Fibroblast of villous mesenchyme (primary cell): ENCODE measurements around the gene SPRY4. TPM values are rescaled to one million over a fixed set of nuclear protein-coding genes. Genes with fewer than 3 reads are reported as not detected.
"Not testable (repeated sequence)": the region's sequence is repeated elsewhere in the genome, so short reads cannot be mapped to it uniquely, and the experiment has no call there.

Experiments used
- DNase-seq: peaks from one replicate; pipeline ENCODE4 v3.0.0-alpha.2; 2010; ENCODE audit warnings: low read depth
- H3K4me3 ChIP-seq: 2 replicates; pipeline ENCODE4 v1.5.1; 2011; ENCODE audit warnings: low read depth, mild to moderate bottlenecking, low read length
- total RNA-seq: library from RNA; depleted of rRNA; stranded (reverse); fragments of >200 nt; gene quantifications from 2 replicates; pipeline ENCODE4 v1.2.3, GENCODE V29; 2012
- TF ChIP-seq, protein P1 (sequence below): IDR thresholded peaks from 2 replicates; pipeline ENCODE4 v1.5.1; 2012; ENCODE audit warnings: low read depth, mild to moderate bottlenecking, low read length; ENCODE audit not compliant: insufficient read depth

The SPRY4 gene
- total RNA-seq, 1 donor: 22.9 TPM

DNA sequence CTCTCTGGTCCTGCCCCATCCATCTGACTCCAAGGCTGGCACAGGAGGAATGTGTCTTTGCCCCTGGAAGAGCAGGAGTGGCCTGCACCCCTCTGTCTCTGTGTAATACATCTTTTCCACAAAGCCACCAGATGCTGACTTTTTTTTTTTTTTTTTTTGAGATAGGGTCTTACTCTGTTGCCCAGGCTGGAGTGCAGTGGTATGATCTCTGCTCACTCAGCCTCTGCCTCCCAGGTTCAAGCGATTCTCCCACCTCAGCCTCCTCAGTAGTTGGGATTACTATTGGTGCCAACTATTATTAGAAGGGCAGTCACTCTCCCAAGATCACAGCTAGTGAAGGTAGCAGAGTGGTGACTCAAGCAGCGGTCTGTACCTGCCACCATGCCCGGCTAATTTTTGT lies 19.6 kb downstream of the SPRY4 start:
- TF ChIP-seq, protein P1, sequence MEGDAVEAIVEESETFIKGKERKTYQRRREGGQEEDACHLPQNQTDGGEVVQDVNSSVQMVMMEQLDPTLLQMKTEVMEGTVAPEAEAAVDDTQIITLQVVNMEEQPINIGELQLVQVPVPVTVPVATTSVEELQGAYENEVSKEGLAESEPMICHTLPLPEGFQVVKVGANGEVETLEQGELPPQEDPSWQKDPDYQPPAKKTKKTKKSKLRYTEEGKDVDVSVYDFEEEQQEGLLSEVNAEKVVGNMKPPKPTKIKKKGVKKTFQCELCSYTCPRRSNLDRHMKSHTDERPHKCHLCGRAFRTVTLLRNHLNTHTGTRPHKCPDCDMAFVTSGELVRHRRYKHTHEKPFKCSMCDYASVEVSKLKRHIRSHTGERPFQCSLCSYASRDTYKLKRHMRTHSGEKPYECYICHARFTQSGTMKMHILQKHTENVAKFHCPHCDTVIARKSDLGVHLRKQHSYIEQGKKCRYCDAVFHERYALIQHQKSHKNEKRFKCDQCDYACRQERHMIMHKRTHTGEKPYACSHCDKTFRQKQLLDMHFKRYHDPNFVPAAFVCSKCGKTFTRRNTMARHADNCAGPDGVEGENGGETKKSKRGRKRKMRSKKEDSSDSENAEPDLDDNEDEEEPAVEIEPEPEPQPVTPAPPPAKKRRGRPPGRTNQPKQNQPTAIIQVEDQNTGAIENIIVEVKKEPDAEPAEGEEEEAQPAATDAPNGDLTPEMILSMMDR: no peak
- DNase-seq: no peak
- no peak overlapping the region for H3K4me3 ChIP-seq

DNA sequence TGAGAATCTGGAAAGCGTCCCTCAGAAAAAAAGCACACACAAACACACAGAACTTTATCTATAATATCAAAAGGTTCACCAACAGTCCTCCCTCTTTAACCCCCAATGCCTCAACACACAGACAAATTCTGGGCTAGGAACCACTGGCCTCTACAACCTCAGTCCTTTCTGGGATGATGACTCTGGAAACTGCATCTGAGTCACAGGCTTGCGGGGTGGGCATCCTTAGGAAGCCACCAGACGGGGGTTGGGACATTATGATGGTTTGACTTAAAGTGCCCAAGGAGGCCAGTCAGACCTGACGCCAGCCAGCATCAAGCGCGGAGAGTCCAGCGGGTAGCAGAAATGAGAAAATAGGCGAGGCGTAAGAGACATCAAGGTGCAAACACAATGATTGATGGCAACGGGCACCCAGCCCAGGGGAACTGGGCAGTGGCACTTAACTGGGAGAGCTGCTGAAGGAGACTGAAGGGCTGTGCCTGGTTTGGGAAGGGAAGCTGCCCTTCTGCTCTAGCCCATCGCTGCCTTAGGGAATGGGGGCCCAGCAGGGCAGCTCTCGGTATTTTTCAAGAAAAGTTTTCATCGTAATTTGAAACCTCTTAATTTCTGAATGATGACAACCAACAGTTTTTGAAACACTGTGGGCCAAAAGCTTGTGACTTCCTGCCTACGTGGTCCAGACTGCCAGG lies 20.7 kb downstream of the SPRY4 start:
- TF ChIP-seq, protein P1: no peak
- H3K4me3 ChIP-seq: no peak overlapping the region
- DNase-seq: no peak

DNA sequence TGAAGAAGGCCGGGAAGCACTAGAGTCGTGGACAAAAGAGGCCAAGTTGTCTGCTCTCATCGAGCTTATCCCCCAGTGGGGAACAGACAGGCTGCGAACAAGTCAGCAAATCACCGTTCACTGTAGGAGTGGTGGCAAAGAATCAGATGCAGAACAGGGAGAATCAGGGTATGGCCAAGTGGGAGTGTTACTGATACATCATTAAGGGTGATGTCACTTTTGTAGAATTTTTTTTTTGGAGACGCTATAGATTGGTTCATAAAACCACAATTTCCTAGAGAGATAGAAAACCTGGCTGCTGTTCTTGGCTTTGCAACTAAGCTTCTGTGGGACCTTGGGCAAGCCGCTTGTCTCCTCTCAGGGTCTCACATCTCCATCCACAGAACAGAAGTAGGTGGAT lies 21.3 kb downstream of the SPRY4 start:
- TF ChIP-seq, protein P1: no peak
- no peak for DNase-seq
- no peak overlapping the region for H3K4me3 ChIP-seq

DNA sequence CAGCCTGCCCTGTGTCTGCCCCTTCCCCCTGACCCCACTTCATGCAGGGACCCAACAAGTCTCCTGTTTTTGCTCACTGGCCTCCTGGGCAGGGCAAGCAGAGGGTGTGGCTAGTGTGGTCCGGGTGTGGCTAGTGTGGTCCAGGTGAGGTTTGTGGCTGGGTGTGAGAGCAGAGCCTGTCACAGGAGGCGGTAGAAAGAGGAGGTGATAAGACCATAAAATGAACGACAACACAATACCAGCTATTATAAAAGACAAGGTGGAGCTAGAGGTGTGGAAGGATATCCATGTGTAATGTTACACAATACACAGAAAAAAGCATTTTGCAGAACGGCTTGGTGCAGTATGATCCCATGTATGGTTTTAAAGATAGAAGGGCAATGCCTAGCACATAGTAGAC lies 23.3 kb downstream of the SPRY4 start:
- TF ChIP-seq, protein P1: no peak
- H3K4me3 ChIP-seq: no peak overlapping the region
- DNase-seq: no peak

DNA sequence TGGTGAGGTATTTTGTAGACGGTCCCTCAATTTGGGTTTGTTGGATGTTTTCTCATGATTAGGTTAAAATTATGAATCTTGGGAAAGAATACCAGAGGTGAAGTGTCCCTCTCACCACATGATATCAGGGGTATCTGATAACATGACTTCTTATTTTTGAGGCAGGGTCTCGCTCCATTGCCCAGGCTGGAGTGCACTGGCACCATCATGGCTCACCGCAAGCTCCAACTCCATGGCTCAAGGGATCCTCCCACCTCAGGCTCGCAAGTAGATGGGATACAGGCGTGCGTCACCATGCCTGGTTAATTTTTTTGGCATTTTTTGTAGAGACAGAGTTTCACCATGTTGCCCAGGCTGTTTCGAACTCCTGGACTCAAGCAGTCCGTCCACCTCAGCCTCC lies 24.1 kb downstream of the SPRY4 start:
- TF ChIP-seq, protein P1: no peak
- no peak for DNase-seq
- H3K4me3 ChIP-seq: no peak overlapping the region

DNA sequence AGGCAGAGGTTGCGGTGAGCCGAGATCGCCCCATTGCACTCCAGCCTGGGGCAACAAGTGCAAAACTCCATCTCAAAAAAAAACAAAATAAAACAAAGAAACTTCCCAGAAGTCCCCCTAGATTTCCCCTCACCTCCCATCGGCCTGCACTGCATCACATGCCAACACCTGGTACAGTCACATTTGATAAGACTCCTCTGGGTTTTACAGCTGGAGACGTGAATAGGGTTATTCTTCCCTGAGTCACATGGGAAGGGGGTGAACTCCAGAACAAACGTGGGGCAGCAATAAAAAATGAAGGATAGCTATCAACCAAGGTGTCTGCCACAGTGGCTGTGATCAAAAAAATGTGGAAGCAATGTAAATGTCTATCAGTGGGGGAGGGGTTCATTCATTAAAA lies 26.0 kb downstream of the SPRY4 start:
- no peak for DNase-seq
- TF ChIP-seq, protein P1: no peak
- H3K4me3 ChIP-seq: no peak overlapping the region

DNA sequence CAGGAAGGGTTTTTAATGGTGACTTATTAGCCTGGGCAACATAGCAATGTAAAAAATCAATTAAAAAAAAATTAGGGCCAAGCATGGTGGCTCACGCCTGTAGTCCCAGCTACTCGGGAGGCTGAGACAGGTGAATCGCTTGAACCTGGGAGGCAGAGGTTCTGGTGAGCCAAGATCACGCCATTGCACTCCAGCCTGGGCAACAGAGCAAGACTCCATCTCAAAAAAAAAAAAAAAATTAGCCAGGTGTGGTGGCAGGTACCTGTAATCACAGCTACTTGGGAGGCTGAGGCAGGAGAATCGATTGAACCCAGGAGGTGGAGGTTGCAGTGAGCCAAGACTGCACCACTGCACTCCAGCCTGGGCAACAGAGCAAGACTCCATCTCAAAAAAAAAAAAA lies 27.0 kb downstream of the SPRY4 start:
- not testable (repeated sequence) for H3K4me3 ChIP-seq, DNase-seq
